Measurements from ENCODE around the gene PDLIM4.

Gene PDLIM4

GRCh38 chr5:132227485-132228240 lies 29.8 kb upstream of the PDLIM4 start, which contains the start of gene P4HA2:
Gene P4HA2, minus strand, starts transcription at chr5:132227853. Its CDS starts 9,227 bp downstream, at chr5:132218626.
- DNase-seq, result peak; percentile 25

- DNase-seq, result no peak
Observed at GRCh38 chr5:132228241-132229035, 29.1 kb upstream of the PDLIM4 start.

- DNase-seq, result no peak
Observed at GRCh38 chr5:132229236-132229635, 28.3 kb upstream of the PDLIM4 start.

- DNase-seq, result no peak
Observed at GRCh38 chr5:132230871-132231270, 26.6 kb upstream of the PDLIM4 start.

GRCh38 chr5:132232465-132232864 lies 25.0 kb upstream of the PDLIM4 start:
- DNase-seq, result no peak

GRCh38 chr5:132233081-132233480 lies 24.4 kb upstream of the PDLIM4 start:
- no peak for DNase-seq

GRCh38 chr5:132233811-132234683 lies 23.4 kb upstream of the PDLIM4 start:
- no peak for DNase-seq

GRCh38 chr5:132234684-132235062 lies 22.8 kb upstream of the PDLIM4 start:
- no peak for DNase-seq

GRCh38 chr5:132235340-132235739 lies 22.2 kb upstream of the PDLIM4 start:
- no peak for DNase-seq

- DNase-seq, result no peak
Observed at GRCh38 chr5:132237141-132237540, 20.4 kb upstream of the PDLIM4 start.

GRCh38 chr5:132237670-132238069 lies 19.8 kb upstream of the PDLIM4 start:
- DNase-seq, result no peak

GRCh38 chr5:132238169-132238744 lies 19.2 kb upstream of the PDLIM4 start:
- no peak for DNase-seq

- DNase-seq, result no peak
Observed at GRCh38 chr5:132238901-132239500, 18.5 kb upstream of the PDLIM4 start.

- DNase-seq, result no peak
Observed at GRCh38 chr5:132239776-132240175, 17.7 kb upstream of the PDLIM4 start.

GRCh38 chr5:132243366-132243977 lies 14.0 kb upstream of the PDLIM4 start:
- no peak for DNase-seq

GRCh38 chr5:132245593-132245992 lies 11.9 kb upstream of the PDLIM4 start:
- no peak for DNase-seq

GRCh38 chr5:132246806-132247205 lies 10.7 kb upstream of the PDLIM4 start:
- DNase-seq, result no peak

GRCh38 chr5:132250547-132250946 lies 6.9 kb upstream of the PDLIM4 start:
- no peak for DNase-seq

- DNase-seq, result no peak
Observed at GRCh38 chr5:132251220-132251725, 6.2 kb upstream of the PDLIM4 start.

- no peak for DNase-seq
Observed at GRCh38 chr5:132253008-132253441, 4.5 kb upstream of the PDLIM4 start.

GRCh38 chr5:132253452-132254320 lies 3.8 kb upstream of the PDLIM4 start:
- DNase-seq, result no peak

Data from DMS 273 treated with DMSO at 0.1 percent for 48 hours (cell line).